GM23248 (cell line): ENCODE data around the gene EHBP1. TPM values are rescaled to one million over a fixed set of nuclear protein-coding genes. Genes with fewer than 3 reads are reported as not detected.

ENCODE experiments used
- DNase-seq: peaks from one replicate; pipeline ENCODE4 v3.0.0-alpha.2; 2015
- H2AFZ ChIP-seq: fragments of 200-600 bp; sonication (generic); 2 replicates; pipeline ENCODE4 v1.6.1; 2016; ENCODE audit warnings: antibody characterized with exemption
- H3F3A ChIP-seq: fragments of 200-600 bp; sonication (generic); 2 replicates; pipeline ENCODE4 v1.6.1; 2016; ENCODE audit warnings: mild to moderate bottlenecking, antibody characterized with exemption, mixed run types; ENCODE audit not compliant: insufficient read depth
- H3K27ac ChIP-seq: fragments of 200-600 bp; sonication (generic); 2 replicates; pipeline ENCODE4 v1.5.1; 2016; ENCODE audit warnings: mild to moderate bottlenecking
- H3K27me3 ChIP-seq: fragments of 200-600 bp; sonication (generic); replicated peaks from 2 replicates; pipeline ENCODE4 v1.6.1; 2016; ENCODE audit warnings: mild to moderate bottlenecking; ENCODE audit not compliant: insufficient read depth
- H3K36me3 ChIP-seq: fragments of 200-600 bp; sonication (generic); 2 replicates; pipeline ENCODE4 v1.6.1; 2016; ENCODE audit warnings: low read depth, mild to moderate bottlenecking
- H3K4me1 ChIP-seq: fragments of 200-600 bp; sonication (generic); 2 replicates; pipeline ENCODE4 v1.6.1; 2016; ENCODE audit warnings: mild to moderate bottlenecking; ENCODE audit not compliant: insufficient read depth
- H3K4me2 ChIP-seq: fragments of 200-600 bp; sonication (generic); one replicate; pipeline ENCODE4 v1.6.1; 2016; ENCODE audit warnings: mild to moderate bottlenecking; ENCODE audit not compliant: unreplicated experiment
- H3K4me3 ChIP-seq: fragments of 200-600 bp; sonication (generic); 2 replicates; pipeline ENCODE4 v1.5.1; 2016; ENCODE audit warnings: mild to moderate bottlenecking
- H3K79me2 ChIP-seq: fragments of 200-600 bp; sonication (generic); 2 replicates; pipeline ENCODE4 v1.6.1; 2016; ENCODE audit warnings: mild to moderate bottlenecking; ENCODE audit not compliant: insufficient read depth
- H3K9ac ChIP-seq: fragments of 200-600 bp; sonication (generic); 2 replicates; pipeline ENCODE4 v1.6.1; 2016; ENCODE audit warnings: mild to moderate bottlenecking
- H3K9me2 ChIP-seq: fragments of 200-600 bp; sonication (generic); 2 replicates; pipeline ENCODE4 v1.6.1; 2016; ENCODE audit warnings: mixed run types, mild to moderate bottlenecking, moderate library complexity; ENCODE audit not compliant: insufficient read depth
- H3K9me3 ChIP-seq: fragments of 200-600 bp; sonication (generic); one replicate; pipeline ENCODE4 v1.6.1; 2017; ENCODE audit warnings: low read depth
- H4K20me1 ChIP-seq: fragments of 200-600 bp; sonication (generic); 2 replicates; pipeline ENCODE4 v1.6.0; 2016; ENCODE audit not compliant: insufficient read depth
- EZH2 ChIP-seq: fragments of 200-600 bp; sonication (generic); IDR thresholded peaks from 2 replicates; pipeline ENCODE4 v1.6.1; 2018; ENCODE audit warnings: antibody characterized with exemption, mild to moderate bottlenecking; ENCODE audit not compliant: insufficient read depth, poor library complexity, severe bottlenecking
- EZH2phosphoT487 ChIP-seq: fragments of 200-600 bp; sonication (generic); IDR thresholded peaks from 2 replicates; pipeline ENCODE4 v1.6.1; 2018; ENCODE audit warnings: antibody characterized with exemption, moderate library complexity, mild to moderate bottlenecking, low read depth; ENCODE audit not compliant: insufficient read depth
- WGBS, 2 experiments: methylation state at CpG; one replicate each; pipeline ENCODE4 v1.1.6; 2015 to 2017; ENCODE audit warnings: low lambda C conversion rate in 2 of 2, low coverage in 1 of 2; ENCODE audit errors: missing lambda C conversion rate in 2 of 2; 5-methylcytosine and 5-hydroxymethylcytosine counted together
- in situ Hi-C: fragments of 300-500 bp; cut with MboI; formaldehyde crosslinking; loops from 2 replicates; pipeline ENCODE4 v1.15.0; 2020
- polyA plus RNA-seq: library from polyadenylated mRNA; unstranded; fragments of >200 nt; fragmentation: Nextera tagmentation; extraction: Ambion mirVana; gene quantifications from 2 replicates; pipeline ENCODE4 v1.2.1, GENCODE V29; 2016
- total RNA-seq: library from RNA; depleted of rRNA; stranded (reverse); fragments of >200 nt; shearing (Covaris generic); gene quantifications from 2 replicates; pipeline ENCODE4 v1.2.3, GENCODE V29; 2014

Gene EHBP1
- total and polyA plus RNA-seq, 2 experiments from 2014 or later: 41.3 to 56.8 TPM

- H3K4me1 ChIP-seq: peaks cover 7% of the 10 kb centered on the region
- no peak for DNase-seq
- H3K9me2 ChIP-seq: no peaks in the 10 kb centered on the region
- H3K27ac ChIP-seq: no peak overlapping the region
- H3K27me3 ChIP-seq: no peaks in the 10 kb centered on the region
- H3K4me2 ChIP-seq: no peak overlapping the region
- H3K9ac ChIP-seq: no peak overlapping the region
- no peaks in the 10 kb centered on the region for H3F3A ChIP-seq
- H3K4me3 ChIP-seq: no peak overlapping the region
- TF ChIP-seq EZH2 (no peak), EZH2phosphoT487 (no peak)
- 97 to 98% methylated on average over 2 of the region's 2 CpGs for WGBS, 2 experiments
- no peaks in the 10 kb centered on the region for H3K79me2 ChIP-seq
- H3K36me3 ChIP-seq: peaks cover 18% of the 10 kb centered on the region; the same call in 1 of the 2 replicates
- no peak overlapping the region for H2AFZ ChIP-seq
- H3K9me3 ChIP-seq: no peaks in the 10 kb centered on the region
- H4K20me1 ChIP-seq: no peaks in the 10 kb centered on the region
- in situ Hi-C loops: no loop called here
Observed at GRCh38 chr2:63027220-63027619, 321.7 kb downstream of the EHBP1 start.

GRCh38 chr2:63029058-63029457 lies 323.5 kb downstream of the EHBP1 start:
- in situ Hi-C loops: no loop called here
- no peak overlapping the region for H3K27ac ChIP-seq
- no peak overlapping the region for H2AFZ ChIP-seq
- no peak overlapping the region for H3K4me3 ChIP-seq
- H3K9me2 ChIP-seq: no peaks in the 10 kb centered on the region
- no peaks in the 10 kb centered on the region for H4K20me1 ChIP-seq
- peak; percentile 38 for DNase-seq
- no peak overlapping the region for H3K9ac ChIP-seq
- no peaks in the 10 kb centered on the region for H3K27me3 ChIP-seq
- TF ChIP-seq EZH2phosphoT487: no peak
- TF ChIP-seq EZH2: no peak
- no peak overlapping the region for H3K4me2 ChIP-seq
- H3K36me3 ChIP-seq: peaks cover 14% of the 10 kb centered on the region; the same call in 1 of the 2 replicates
- H3K79me2 ChIP-seq: no peaks in the 10 kb centered on the region
- H3F3A ChIP-seq: no peaks in the 10 kb centered on the region
- peaks cover 7% of the 10 kb centered on the region for H3K4me1 ChIP-seq
- WGBS, 2 experiments: 97 to 100% methylated on average over 1 of the region's 1 CpG
- no peaks in the 10 kb centered on the region for H3K9me3 ChIP-seq

DNA sequence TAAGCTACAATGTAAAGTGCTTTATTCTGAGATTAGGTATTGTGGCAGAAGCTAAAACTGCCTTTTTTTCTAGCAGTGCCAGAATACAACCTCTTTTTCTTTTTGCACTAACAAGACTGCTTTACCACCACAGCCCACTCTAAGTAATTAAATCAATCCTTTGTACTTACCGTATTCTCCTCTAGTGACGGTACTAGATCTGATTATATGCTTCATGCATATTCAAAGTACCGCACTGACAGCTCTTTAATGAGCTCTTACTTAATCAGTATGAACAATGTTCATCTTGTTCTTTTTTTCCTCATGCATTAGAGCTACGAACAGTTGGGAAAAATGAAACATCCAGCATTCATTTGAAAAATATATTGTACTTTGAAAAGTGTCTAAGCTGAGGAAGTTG lies 329.0 kb downstream of the EHBP1 start:
- no peak overlapping the region for H3K4me3 ChIP-seq
- peaks cover 4% of the 10 kb centered on the region; the same call in 1 of the 2 replicates for H3K4me1 ChIP-seq
- H3K9me2 ChIP-seq: no peaks in the 10 kb centered on the region
- TF ChIP-seq EZH2phosphoT487: no peak
- no peak for TF ChIP-seq EZH2
- H4K20me1 ChIP-seq: no peaks in the 10 kb centered on the region
- in situ Hi-C loops: no loop called here
- H3K36me3 ChIP-seq: peaks cover 11% of the 10 kb centered on the region; the same call in 1 of the 2 replicates
- H2AFZ ChIP-seq: no peak overlapping the region
- WGBS, 2 experiments: 88 to 90% methylated on average over 4 of the region's 4 CpGs
- no peak overlapping the region for H3K27ac ChIP-seq
- H3F3A ChIP-seq: peaks cover 4% of the 10 kb centered on the region; the same call in 1 of the 2 replicates
- H3K9me3 ChIP-seq: no peaks in the 10 kb centered on the region
- DNase-seq: no peak
- H3K27me3 ChIP-seq: no peaks in the 10 kb centered on the region
- no peak overlapping the region for H3K9ac ChIP-seq
- H3K4me2 ChIP-seq: no peak overlapping the region
- no peaks in the 10 kb centered on the region for H3K79me2 ChIP-seq

DNA sequence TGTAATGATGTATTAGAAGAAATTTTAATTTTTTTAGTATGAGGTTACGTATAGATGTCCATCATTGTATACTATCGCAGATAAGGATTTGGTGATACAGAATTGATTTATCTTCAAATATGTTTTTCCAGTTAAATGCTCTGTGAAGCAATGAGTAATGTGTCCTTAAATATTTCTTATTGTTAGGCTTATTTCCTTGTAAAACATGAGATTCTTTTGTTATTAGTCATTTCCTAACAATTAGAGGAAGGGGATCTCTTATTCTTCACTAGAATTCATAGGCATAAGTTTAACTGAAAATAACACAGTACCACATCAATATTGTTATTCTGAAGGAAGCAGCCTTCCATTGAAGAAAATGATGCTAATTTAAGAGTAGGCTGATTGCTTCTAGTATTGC lies 329.7 kb downstream of the EHBP1 start:
- no peak for TF ChIP-seq EZH2phosphoT487
- H3K9me3 ChIP-seq: no peaks in the 10 kb centered on the region
- 97 to 99% methylated on average over 2 of the region's 2 CpGs for WGBS, 2 experiments
- H3K27me3 ChIP-seq: no peaks in the 10 kb centered on the region
- no peaks in the 10 kb centered on the region for H3K79me2 ChIP-seq
- no peak overlapping the region for H2AFZ ChIP-seq
- H4K20me1 ChIP-seq: no peaks in the 10 kb centered on the region
- no peaks in the 10 kb centered on the region for H3K9me2 ChIP-seq
- DNase-seq: no peak
- peaks cover 11% of the 10 kb centered on the region; the same call in 1 of the 2 replicates for H3K36me3 ChIP-seq
- peaks cover 4% of the 10 kb centered on the region; the same call in 1 of the 2 replicates for H3F3A ChIP-seq
- H3K4me1 ChIP-seq: peaks cover 4% of the 10 kb centered on the region; the same call in 1 of the 2 replicates
- no peak overlapping the region for H3K4me2 ChIP-seq
- H3K27ac ChIP-seq: no peak overlapping the region
- H3K9ac ChIP-seq: no peak overlapping the region
- H3K4me3 ChIP-seq: no peak overlapping the region
- in situ Hi-C loops: no loop called here

DNA sequence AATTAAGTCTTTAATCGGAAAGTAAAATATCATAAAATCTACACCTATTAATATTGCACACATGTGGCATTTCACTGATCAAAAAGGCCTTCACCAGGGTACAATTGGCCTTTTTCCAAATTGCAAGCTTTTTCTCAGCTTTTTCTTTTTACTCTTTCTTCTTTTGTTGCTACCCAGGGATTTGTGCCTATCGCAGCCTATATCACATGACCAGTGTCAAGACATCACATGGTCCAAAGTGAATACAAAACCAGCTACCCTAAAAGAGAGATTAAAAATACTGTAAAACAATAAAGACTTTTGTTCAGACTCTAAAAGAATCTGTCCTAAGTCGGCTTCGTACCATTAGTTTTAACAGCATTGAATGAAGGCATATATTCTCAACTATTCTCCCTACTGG lies 330.1 kb downstream of the EHBP1 start:
- in situ Hi-C loops: no loop called here
- no peaks in the 10 kb centered on the region for H3K9me2 ChIP-seq
- no peak for DNase-seq
- peaks cover 11% of the 10 kb centered on the region; the same call in 1 of the 2 replicates for H3K36me3 ChIP-seq
- no peaks in the 10 kb centered on the region for H4K20me1 ChIP-seq
- peaks cover 4% of the 10 kb centered on the region; the same call in 1 of the 2 replicates for H3F3A ChIP-seq
- H3K9ac ChIP-seq: no peak overlapping the region
- no peak overlapping the region for H2AFZ ChIP-seq
- H3K27me3 ChIP-seq: no peaks in the 10 kb centered on the region
- H3K27ac ChIP-seq: no peak overlapping the region
- no peak overlapping the region for H3K4me2 ChIP-seq
- WGBS, 2 experiments: 97 to 99% methylated on average over 4 of the region's 4 CpGs
- no peaks in the 10 kb centered on the region for H3K9me3 ChIP-seq
- TF ChIP-seq EZH2phosphoT487: no peak
- TF ChIP-seq EZH2: no peak
- H3K4me3 ChIP-seq: no peak overlapping the region
- H3K79me2 ChIP-seq: no peaks in the 10 kb centered on the region
- H3K4me1 ChIP-seq: peaks cover 4% of the 10 kb centered on the region; the same call in 1 of the 2 replicates
